GM12878 (cell line): Measurements from ENCODE around the gene TLCD3B.

Experiments
- MYB ChIP-seq: fragments of 150-350 bp; IDR thresholded peaks from 2 replicates; pipeline ENCODE4 v1.6.1; 2014; ENCODE audit warnings: mild to moderate bottlenecking, low read depth, low read length, borderline replicate concordance
- TBL1XR1 ChIP-seq: IDR thresholded peaks from 2 replicates; pipeline ENCODE4 v1.6.1; 2012; ENCODE audit warnings: low read depth, low read length, improper control_type of control experiment
- TF ChIP-seq, protein P1 (sequence below): fragments of 450-650 bp; IDR thresholded peaks from 2 replicates; pipeline ENCODE4 v1.6.1; 2017; ENCODE audit warnings: antibody characterized with exemption, mild to moderate bottlenecking, moderate library complexity

DNA sequence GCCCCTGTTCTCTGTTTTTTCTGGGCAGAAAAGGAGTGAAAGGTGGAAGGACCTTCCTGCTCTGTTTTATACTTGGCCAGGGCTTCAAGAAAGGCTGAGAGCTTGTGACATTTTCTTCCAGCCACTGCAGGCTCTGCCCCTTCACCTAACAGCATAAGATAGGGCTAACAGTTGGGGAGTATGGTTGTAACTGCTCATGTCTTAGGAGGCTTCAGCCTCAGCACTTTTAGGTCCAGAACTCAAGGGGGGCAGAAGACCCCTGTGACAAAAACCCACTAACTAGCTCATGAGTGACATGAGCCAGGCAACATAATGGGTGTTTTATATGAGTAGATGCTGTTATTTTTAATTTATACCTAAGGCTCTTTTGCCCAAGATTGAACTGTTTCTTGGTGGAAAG, 39.4 kb upstream of the TLCD3B start:
- no peak for TF ChIP-seq TBL1XR1
- TF ChIP-seq MYB = no peak
- TF ChIP-seq, protein P1, sequence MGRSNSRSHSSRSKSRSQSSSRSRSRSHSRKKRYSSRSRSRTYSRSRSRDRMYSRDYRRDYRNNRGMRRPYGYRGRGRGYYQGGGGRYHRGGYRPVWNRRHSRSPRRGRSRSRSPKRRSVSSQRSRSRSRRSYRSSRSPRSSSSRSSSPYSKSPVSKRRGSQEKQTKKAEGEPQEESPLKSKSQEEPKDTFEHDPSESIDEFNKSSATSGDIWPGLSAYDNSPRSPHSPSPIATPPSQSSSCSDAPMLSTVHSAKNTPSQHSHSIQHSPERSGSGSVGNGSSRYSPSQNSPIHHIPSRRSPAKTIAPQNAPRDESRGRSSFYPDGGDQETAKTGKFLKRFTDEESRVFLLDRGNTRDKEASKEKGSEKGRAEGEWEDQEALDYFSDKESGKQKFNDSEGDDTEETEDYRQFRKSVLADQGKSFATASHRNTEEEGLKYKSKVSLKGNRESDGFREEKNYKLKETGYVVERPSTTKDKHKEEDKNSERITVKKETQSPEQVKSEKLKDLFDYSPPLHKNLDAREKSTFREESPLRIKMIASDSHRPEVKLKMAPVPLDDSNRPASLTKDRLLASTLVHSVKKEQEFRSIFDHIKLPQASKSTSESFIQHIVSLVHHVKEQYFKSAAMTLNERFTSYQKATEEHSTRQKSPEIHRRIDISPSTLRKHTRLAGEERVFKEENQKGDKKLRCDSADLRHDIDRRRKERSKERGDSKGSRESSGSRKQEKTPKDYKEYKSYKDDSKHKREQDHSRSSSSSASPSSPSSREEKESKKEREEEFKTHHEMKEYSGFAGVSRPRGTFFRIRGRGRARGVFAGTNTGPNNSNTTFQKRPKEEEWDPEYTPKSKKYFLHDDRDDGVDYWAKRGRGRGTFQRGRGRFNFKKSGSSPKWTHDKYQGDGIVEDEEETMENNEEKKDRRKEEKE = no peak
